Hindlimb muscle (tissue), 1 donor: ENCODE data around the gene C13orf46. TPM values are rescaled to one million over a fixed set of nuclear protein-coding genes. Genes with fewer than 3 reads are reported as not detected.

ENCODE experiments used
- DNase-seq: peaks from one replicate; pipeline ENCODE4 v3.0.0-alpha.2; 2013
- polyA plus RNA-seq: library from polyadenylated mRNA; unstranded; fragments of 120-200 nt; gene quantifications from one replicate; pipeline ENCODE4 v1.2.1, GENCODE V29; 2013; ENCODE audit not compliant: insufficient read length

The C13orf46 gene
- polyA plus RNA-seq, 1 donor = 0.39 TPM

DNA sequence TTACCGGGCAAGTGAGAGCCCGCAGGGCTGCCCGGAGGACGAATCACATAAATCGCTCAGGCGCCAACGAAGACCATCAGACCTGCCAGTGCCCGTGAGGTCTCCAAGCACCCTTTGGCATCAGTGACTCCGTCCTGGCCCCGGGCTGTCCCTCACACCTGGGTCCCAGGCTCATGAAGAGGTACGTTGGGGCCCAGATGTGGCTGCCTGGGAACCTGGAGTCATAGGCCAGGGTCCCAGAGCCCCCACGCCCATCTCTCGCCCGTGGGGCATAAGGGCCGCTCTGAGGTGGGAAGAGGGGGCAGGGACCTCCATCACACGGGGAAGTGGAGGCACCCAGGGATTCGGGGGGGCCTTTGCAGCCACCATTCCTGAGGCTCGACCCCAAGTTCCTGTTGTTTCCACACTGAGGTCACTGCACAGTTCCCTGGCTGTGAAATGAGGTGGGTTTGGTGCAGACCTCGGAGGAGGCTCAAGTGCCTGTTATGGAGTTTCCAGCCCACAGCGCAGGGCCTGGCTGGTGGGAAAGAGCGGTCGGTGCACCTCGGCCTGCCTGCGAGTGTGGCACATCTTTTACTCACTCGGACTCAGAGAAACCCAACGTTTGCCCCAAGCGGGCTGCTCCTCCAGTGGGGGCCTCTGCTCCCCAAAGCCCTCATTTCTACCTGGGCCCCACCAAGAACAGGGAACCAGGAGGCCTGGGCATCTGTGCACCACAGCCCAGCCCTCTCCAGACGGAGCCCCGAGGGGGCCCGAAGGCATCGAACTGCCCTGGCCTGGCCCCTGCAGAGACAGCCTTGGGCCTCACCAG is 35.9 kb upstream of the C13orf46 start:
- no peak for DNase-seq

DNA sequence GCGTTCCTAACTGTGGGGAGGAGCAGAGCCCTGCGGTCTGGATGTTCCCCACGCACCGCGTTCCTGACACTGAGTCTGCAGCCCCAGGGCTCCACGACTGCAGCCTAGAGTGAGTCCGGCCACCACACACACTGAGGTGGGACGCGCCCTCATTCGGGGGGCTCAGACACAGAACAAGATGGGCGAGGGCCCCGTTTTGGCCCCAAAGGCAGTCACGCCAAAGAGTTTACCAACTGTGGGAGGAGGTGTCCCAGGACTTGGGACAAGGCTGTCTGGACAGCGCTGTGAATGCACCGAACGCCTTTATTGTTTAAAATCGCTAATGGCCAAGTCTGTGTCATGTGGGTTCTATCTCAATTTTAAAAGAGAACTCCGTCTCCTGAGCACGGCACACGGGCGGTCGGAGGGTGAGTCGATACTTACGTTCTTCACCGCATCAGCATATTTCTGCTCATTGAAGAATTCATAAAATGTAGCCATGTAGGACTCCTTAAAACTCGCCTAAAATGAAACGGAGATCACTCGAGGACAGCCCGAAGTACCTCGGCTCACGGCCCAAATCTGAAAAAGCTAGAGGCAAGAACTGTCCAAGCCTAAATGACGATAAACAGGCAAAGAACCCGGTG is 35.2 kb upstream of the C13orf46 start:
- no peak for DNase-seq

DNA sequence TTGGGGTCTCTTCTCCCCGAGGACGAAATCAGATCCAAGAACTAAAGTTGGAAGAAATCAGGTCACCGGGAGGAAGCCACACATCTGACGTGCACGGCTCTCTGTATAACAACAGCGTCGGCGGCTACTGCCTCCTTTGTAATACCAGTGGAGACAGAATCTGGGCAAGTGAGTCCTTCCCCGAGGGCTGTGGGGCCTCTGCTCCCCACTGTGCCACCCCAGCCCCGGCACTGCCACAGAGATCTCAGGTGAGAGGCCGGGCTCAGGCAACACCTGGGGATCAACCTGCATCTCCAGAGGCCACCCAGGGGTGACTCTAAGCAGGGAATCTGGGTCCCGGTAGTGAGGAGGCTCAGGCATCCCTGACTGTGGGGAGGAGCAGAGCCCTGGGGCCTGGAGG is 33.7 kb upstream of the C13orf46 start:
- no peak for DNase-seq

DNA sequence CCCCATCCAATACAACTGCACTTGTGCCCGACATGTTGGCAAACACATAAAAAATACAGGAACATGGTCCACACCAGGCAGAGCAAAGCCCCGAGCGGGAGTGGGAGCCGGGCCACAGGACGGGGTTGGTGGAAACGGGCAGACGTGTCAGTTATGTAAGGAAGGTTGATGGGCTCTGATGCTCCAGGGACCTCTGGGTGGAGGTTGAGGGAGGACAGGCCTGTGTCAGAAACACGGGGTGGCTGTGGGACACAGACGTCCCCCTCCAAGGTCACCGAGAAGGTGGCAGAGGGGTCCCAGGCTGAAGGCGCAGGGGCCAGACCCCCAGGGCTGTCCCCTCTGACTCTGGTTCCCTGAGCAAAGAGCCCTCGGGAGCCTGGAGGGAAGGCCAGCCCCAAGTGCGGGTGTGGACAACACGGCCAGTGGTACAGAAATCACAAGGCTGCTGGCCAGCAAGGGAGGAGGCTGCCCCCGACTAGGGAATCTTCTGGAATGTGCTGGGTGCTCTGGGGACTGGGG is 31.4 kb upstream of the C13orf46 start:
- no peak for DNase-seq

DNA sequence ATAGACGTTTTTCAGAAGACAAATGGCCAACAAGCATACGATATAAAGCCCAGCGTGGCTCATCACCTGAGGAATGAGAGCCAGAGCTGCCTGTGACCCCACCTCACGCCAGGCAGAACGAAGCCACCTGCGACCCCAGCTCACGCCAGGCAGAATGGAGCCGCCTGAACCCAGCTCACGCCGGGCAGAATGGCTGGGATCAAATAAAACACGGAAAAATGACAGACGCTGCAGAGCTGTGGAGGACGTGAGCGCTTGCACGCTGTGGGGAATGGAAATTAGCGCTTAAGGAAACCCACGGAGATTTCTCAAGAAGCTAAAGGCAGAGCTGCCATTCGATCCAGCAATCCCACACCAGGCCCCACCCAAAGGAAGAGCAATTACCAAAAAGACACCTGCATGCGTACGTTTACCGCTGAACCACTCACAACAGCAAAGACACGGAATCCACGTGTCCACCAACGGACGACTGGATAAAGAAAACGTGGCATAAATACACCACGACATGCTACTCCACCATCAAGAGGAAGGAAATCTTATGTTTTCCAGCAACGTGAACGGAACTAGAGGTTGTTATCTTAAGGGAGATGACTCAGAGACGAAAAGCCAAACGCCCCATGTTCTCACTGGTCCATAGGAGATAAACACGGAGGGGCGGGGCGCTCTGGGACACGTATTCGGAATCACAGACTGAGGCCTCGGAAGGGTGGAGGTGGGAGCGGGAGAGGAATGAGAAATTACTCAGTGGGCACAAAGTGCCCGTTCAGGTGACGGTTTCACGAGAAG is 30.7 kb upstream of the C13orf46 start:
- no peak for DNase-seq

DNA sequence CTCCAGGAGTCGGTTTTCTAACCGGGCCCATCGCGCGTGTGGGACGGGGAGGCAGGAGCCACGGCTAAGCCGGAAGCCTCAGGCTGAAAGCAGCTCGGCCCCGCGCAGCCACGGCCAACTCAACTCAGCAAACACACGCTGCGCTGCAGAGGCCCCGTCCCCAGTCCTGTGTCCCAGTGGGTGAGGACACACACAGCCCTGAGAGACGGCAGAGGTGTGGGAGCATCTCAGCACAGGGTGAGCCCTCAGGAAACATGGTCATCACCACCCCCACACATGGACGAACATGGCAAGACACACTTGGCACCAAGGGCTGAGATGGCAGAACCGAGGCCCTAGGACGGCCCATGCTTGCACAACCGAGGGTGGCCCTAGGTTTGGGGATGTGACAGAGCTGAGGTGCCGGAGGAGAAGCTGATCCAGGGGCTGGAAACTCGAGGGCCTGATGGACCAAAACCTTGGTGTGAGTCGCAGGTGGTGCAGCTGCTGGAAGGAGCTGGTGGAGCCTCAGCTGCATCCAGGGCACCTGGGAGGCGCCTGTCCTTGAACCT is 29.0 kb upstream of the C13orf46 start:
- no peak for DNase-seq

DNA sequence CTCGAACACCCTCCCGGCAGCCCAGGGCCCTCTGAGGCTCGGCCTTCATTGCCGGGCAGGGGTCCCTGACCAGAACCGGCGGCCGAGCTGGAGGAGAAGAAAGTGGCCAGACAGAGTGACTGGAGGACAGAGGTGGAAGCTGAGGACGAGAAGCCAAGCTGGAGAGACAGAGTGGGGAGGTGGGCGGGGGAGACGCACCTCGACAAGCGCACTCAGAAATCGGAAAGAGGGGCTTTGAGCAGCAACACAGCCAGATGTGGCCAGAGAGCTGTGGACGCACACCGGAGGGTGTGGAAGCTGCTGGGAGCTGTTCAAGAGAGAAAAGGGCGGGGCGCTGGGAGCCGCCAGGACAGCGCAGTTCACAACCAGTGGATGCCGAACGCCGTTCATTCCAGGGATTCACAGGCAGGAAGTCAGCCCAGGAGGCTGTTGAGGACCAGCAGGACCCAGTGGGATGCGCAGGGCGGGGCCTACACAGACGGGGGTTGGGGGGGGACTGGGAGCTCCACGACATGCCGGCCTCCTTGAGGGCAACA is 28.2 kb upstream of the C13orf46 start:
- DNase-seq = no peak

DNA sequence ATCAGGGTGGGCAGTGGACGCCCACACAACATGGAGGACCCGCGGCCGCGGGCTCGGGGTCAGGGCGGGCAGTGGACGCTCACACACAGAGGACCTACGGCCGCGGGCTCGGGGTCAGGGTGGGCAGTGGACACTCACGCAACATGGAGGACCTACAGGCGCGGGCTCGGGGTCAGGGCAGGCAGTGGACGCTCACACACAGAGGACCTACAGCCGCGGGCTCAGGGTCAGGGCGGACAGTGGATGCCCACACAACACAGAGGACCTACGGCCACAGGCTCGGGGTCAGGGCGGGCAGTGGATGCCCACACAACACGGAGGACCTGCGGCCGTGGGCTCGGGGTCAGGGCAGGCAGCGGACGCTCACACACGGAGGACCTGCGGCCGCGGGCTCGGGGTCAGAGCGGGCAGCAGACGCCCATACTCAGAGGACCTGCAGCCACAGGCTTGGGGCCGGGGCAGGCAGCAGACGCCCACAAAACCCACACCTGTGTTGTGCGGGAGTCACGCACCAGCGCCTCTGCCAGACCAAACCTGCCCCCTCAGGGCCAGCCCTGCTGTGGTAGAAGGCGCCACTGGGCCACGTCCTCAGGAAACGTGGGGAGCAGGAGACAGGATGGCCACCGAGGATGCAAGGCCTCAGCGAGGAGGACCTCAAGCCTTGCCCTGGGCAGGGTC is 27.6 kb upstream of the C13orf46 start:
- no peak for DNase-seq

DNA sequence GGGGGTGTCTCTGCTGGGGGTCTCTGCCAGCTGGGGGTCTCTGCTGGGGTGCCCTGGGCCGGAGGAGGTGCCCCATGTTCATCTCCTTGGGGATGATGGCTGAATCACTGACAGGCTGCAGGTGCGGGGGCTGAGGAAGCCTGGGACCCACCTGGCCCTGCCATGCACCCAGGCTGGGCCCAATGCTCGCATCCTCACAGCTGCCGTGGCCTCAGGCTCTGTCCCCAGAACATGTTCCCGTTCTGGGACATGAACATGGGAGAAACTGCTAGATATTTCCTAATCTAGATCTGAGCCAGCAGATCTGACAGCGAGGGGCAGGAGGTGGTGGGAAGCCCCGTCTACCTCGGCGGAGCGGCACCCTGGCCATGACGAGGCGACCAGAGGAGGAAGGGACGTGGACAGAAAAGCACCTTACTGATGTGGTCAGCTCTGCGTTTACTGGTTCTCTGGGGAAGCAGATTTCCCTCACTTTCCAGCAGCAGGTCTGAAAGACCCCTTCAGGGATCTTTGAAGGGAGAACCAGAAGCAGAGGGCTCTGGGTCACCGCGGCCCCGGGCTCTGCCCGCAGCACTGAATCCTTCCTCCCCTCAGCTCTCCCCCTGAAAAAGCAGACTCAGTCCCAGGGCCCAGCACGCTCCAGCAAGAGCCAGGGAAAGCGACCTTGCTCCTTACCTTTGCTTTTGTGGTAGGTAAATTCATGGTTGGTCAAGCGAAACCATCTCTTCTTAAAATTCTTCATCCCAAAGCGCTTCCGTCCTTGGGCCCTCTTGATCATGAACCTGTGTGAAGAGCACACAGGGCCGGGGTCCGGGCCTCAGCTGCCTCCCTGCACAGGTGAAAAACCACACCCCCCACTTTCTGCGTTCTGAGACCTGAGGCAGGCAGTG is 26.5 kb upstream of the C13orf46 start:
- DNase-seq = no peak

DNA sequence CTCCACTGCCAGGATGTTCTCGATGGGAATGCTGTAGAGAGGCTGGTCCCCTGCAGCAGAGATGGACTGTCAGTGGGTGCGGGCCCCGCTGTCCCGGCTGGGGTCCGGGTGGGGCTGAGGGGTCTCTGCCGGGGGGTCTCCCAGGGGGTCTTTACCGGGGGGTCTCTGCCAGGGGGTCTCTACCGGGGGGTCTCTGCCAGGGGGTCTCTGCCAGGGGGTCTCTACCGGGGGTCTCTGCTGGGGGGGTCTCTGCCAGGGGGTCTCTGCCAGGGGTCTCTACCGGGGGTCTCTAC is 25.7 kb upstream of the C13orf46 start:
- no peak for DNase-seq

DNA sequence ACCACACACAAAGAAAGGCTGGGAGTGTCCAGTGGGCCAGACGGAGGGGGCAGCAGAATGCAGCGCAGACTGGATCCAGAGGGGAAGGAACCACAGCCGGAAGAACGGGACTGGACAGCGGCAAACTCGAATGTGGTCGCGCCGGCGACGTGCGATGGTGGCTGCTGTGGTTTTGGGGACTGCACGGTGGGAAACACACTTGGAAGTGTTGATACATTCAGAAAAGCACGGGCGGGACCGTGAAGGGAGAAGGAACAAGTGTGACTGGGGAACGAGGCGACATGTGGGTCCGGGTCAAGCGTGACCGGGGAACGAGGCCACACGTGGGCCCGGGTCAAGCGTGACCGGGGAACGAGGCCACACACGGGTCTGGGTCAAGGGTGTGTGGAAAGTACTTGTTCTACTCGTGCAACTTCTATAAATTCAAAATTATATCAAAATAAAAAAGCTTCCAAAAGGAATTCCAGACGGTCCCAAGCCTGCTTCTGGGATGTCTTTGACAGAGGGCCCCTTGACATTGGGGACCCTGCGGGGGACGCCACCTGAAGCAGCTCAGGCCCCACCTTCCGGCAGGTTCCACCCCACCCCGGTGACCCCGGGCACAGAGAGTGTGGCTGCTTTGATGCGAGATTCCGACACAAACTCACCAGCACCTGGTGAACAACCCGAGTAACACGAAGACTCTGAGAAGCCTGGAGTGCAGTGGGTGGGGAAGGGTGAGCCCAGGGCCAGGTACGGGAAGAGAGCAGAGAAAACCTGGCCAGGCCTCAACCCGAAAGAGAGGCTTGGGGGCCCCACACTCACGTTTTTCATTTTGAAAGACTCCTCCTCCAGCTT is 25.1 kb upstream of the C13orf46 start:
- no peak for DNase-seq

DNA sequence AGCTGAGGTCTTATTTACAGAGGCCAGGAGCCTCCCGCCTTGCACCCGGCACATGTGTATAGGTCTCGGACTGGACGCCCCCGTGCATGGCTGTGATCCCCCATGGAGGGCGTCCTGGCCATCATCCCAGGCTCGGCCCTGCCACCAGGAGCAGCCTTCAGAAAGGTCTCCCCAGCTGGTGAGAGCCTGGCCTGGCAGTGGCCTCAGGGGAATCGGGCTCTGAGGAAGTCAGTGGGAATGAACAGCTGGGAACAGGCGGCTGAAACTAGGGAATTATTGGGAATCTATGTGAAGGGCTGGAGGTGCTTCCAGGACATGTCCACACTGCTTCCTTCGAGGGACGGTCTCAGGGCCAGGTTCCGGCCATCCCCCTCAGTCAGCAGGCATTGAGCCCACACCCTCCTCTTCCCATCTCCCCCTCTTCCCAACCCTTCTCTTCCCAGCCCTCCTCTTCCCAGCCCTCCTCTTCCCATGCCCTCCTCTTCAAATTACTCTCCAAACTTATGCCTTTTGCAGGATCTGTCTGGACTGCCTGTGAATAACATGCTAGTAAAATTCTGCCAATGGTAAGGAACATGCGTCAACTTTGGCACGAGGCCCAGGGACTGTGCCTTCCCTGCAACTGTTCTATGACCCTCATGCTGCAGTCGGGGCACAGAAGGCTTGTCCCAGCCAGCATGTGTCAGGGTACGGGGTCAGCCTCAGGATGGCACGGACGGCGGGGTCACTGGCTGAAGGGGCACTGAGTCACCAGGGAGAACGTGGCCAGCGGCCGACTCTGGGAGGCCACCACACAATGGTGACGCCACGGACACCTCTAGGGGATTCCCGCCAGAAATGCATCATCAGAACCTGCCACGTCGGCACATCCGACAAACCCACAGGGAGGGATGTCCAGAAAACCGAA is 24.2 kb upstream of the C13orf46 start:
- peak; percentile 67 for DNase-seq

DNA sequence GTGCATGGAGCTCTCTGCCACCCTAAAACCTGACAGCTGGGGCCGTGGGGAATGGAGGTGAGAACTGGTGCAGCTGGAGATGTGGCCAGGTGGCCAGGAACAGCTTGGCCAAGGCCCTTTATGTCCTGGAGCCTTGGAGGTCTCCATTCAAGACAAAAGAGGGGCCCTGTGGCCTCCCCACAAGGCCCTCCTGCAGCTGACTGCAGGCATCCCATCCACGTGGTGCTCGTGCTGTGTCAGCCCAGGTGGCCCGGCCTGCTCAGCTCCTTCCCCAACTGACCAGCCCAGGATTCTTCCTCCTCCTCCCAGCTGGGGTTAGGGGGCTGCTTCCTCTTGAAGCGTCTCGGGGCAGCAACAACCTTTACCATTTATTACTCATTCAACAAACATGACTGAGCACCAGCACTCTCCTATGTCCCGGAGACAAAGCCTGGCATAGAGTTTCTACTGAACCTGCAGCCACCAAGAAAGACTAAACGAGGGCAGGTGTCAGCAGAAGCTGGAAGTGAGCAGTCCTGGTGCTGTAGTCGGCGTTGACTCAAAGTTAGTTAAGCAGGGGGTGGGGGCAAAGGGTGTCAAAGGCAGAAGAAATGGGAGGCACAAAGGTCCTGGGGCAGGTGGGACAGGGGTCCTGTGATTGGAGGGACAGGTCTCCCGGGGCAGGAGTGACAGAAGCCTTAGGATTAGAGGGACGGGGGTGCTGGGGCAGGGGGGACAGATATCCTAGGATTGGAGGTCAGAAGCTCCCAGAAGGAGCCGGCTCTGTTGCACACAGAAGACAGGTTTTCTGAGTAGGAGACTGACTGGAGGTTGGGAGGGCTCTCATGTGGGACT is 23.3 kb upstream of the C13orf46 start:
- no peak for DNase-seq

DNA sequence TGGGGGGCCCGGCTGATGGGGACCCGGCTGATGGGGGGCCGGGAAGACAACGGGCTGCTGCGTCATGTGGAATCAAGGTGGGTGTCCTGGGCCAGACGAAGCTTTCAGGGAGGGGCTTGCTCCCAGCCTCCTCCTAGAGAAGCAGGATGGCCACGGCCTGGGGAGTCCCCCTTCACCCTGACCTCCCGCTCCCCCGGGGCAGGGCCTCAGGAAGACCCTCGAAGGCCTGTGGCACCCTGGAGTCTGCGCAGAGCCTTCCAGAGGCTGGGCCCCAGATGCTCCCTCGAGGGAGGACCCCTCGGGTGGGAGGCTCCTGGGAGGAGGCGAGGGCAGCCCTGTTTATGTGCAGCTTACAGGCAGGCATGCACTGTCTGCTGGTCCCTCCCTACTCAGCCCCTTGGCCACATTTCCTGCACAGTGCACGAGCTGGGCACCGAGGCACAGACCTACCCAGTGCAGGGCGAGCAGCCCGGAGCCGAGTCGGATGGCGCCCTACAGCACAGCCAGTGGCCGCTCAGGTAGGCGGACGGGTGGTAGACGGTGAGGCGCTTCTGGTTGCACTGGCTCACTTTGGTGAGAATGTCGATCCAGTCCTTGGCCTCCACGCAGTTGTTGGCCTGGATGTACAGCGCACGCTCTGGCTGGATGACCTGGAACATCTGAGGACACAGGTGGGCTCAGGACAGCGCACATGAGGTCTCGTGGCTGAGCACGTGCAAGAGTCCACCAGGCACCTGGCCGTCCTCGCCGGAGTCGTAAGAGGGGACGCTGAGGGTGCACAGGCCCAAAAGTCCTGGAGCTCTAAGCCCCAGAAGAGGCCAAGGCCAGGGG is 22.4 kb upstream of the C13orf46 start:
- no peak for DNase-seq

DNA sequence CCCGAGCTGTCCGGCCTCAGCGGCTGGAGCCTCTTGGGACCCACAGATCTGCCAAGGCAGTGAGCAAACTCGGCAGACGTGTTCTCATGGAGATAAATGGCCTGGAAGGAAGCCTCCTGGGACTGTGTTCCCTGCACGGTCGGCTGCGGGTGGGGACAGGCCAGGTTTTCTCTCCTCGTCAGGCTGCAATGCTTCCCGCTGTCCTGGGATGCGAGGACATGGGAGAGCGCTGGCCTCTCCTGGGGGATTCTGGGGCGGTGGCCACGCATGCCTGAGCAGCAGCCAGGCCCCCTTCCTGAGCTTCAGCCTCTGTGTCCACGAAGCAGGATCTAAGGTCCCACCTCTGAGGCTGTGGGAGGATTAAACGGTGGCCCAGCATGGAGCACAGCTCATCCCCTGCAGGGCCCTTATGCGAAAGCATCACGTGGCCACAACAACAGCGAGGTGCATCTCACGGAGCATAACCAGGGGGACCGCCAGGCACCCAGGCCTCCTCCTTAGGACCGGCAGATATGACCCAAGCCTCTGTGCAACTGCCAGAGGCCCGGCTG is 21.2 kb upstream of the C13orf46 start:
- no peak for DNase-seq

DNA sequence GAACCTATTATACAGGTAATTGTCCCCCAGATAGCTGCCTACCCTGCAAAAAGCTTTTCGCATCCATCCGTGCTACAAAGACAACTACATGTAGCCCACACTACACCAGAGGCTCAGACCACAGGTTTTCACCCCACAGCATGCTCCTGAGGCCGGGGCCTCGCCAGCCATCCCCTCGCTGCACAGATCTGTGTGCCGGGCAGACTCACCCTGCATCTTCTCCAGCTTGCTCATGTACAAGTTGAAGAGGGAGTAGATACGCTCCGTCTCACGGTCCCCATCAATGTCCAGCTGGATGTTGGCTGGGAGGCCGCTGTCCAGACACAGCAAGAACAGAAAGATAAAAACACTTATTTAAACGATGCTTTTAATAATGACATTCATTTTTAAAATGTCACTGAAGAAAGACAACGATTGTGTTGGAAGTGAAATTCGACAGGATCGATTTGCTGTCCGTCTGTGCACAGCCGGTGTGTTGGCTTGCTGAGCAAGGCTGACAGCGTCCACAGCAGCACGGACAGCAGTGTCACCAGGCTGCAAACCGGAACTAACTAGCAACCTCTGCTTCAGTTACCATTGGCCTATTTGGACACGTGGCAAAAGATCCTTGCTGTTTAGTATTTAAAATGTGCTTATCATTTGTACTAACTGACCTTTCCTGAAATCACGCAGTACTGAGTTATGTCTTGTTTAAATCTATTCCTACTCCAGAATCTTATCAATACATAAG is 18.6 kb upstream of the C13orf46 start:
- no peak for DNase-seq
